CD1c-positive myeloid dendritic cell (primary cell): Measurements from ENCODE around the gene PGBD5.

ENCODE experiments used
- DNase-seq: peaks from one replicate; pipeline ENCODE4 v3.0.0-alpha.2; 2016; ENCODE audit errors: extremely low spot score

The PGBD5 gene

GRCh38 chr1:230396966-230397365, 29.2 kb downstream of the PGBD5 start:
- no peak for DNase-seq

- no peak for DNase-seq
Measured at GRCh38 chr1:230395932-230396331, 30.2 kb downstream of the PGBD5 start.

GRCh38 chr1:230394741-230395140, 31.4 kb downstream of the PGBD5 start:
- no peak for DNase-seq

GRCh38 chr1:230394134-230394533, 32.0 kb downstream of the PGBD5 start:
- no peak for DNase-seq

- no peak for DNase-seq
Measured at GRCh38 chr1:230393722-230394121, 32.4 kb downstream of the PGBD5 start.

GRCh38 chr1:230392920-230393521, 33.1 kb downstream of the PGBD5 start:
- no peak for DNase-seq

- DNase-seq = no peak
Measured at GRCh38 chr1:230392536-230392909, 33.6 kb downstream of the PGBD5 start.

- no peak for DNase-seq
Measured at GRCh38 chr1:230391776-230392535, 34.2 kb downstream of the PGBD5 start.

GRCh38 chr1:230390371-230390770, 35.8 kb downstream of the PGBD5 start:
- DNase-seq = no peak

GRCh38 chr1:230387876-230388275, 38.3 kb downstream of the PGBD5 start:
- no peak for DNase-seq

GRCh38 chr1:230387296-230387695, 38.8 kb downstream of the PGBD5 start:
- no peak for DNase-seq

- no peak for DNase-seq
Measured at GRCh38 chr1:230386637-230387262, 39.4 kb downstream of the PGBD5 start.

GRCh38 chr1:230385930-230386329, 40.2 kb downstream of the PGBD5 start:
- no peak for DNase-seq

GRCh38 chr1:230385158-230385450, 41.0 kb downstream of the PGBD5 start:
- DNase-seq = no peak

GRCh38 chr1:230384380-230385157, 41.6 kb downstream of the PGBD5 start:
- no peak for DNase-seq

- no peak for DNase-seq
Measured at GRCh38 chr1:230383425-230383824, 42.7 kb downstream of the PGBD5 start.

- DNase-seq = no peak
Measured at GRCh38 chr1:230382001-230382491, 44.1 kb downstream of the PGBD5 start.

GRCh38 chr1:230381585-230381984, 44.5 kb downstream of the PGBD5 start:
- DNase-seq = no peak

- no peak for DNase-seq
Measured at GRCh38 chr1:230381049-230381467, 45.1 kb downstream of the PGBD5 start.

GRCh38 chr1:230379928-230380327, 46.2 kb downstream of the PGBD5 start:
- DNase-seq = no peak

GRCh38 chr1:230379462-230379861, 46.7 kb downstream of the PGBD5 start:
- no peak for DNase-seq

- no peak for DNase-seq
Measured at GRCh38 chr1:230377851-230378250, 48.3 kb downstream of the PGBD5 start.
